ENCODE measurements around the gene TCFL5. TPM values are rescaled to one million over a fixed set of nuclear protein-coding genes. Genes with fewer than 3 reads are reported as not detected.

Gene TCFL5
- total and polyA plus RNA-seq, 2 donors (not counting 3 experiments of a cell fraction or from before 2014, with no cell fraction given): 4.4 to 11.1 TPM

DNA sequence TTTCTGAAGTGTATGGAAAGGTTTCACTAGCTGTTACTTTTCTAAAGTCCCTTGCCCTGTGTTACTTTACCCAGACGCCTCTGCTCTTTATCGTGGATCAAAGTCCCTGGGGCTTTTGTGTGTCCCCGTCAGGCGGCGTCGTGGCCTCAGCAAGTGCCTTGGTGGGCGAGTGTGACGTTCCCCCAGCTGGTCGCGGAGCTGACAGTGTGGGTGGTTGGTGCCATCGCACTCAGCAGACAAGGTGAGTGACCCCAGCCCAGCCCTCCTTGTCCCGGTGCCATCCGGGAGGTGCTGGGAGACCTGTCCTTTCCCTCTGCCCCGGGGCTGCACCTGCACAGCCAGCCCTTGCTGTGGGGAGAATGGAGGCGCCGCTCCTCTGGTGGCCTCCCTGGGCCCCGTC lies 27.3 kb upstream of the TCFL5 start:
- H3K27ac ChIP-seq (ENCODE audit: insufficient read depth, low read depth, low read length): no peak overlapping the region
- H2AFZ ChIP-seq (ENCODE audit: low read depth, low read length): no peak overlapping the region
- intact Hi-C loops (cut with micrococcal nuclease): no loop called here
- no peaks in the 10 kb centered on the region for H3K9me3 ChIP-seq (replicated peaks; ENCODE audit: control insufficient read depth, insufficient read depth, low read length)
- no peaks in the 10 kb centered on the region for H4K20me1 ChIP-seq (replicated peaks; ENCODE audit: control insufficient read depth, extremely low read depth, insufficient read depth, low read length)
- peaks cover 29 to 57% of the 10 kb centered on the region in 2 experiments for H3K36me3 ChIP-seq (ENCODE audit: control insufficient read depth in 2 of 2, extremely low read depth in 1 of 2, insufficient read depth in 2 of 2, low read length in 2 of 2)
- H3K9ac ChIP-seq (replicated peaks; ENCODE audit: extremely low read depth, insufficient read depth, low read length): no peak overlapping the region
- H3K4me2 ChIP-seq (ENCODE audit: insufficient read depth, low read length): no peak overlapping the region
- no peaks in the 10 kb centered on the region for H3K79me2 ChIP-seq (ENCODE audit: control insufficient read depth, insufficient read depth, low read length)
- dilution Hi-C loops (cut with MboI; ENCODE audit: extremely low pct_ligation_motif_present, low sequenced_read_pairs): no loop called here
- DNase-seq (ENCODE audit: low read depth, low spot score) (no peak), FAIRE-seq (no peak)
- H3K9me1 ChIP-seq (replicated peaks; ENCODE audit: control insufficient read depth, extremely low read depth, insufficient read depth, low read length): no peaks in the 10 kb centered on the region
- TF ChIP-seq FOS (IDR thresholded peaks at IDR 0.05; ENCODE audit: borderline replicate concordance, insufficient read depth, low read length) (no peak), POLR2AphosphoS5 (IDR thresholded peaks at IDR 0.05; ENCODE audit: insufficient read depth, low read depth, low read length) (no peak), POLR2A (IDR thresholded peaks at IDR 0.05; ENCODE audit: low read depth, low read length) (no peak), GATA2 (IDR thresholded peaks at IDR 0.05; ENCODE audit: insufficient read depth, insufficient read length, low read depth, low read length) (no peak), EZH2 (IDR thresholded peaks at IDR 0.05; ENCODE audit: borderline replicate concordance, low read depth, low read length, severe bottlenecking) (no peak), JUN (IDR thresholded peaks at IDR 0.05; ENCODE audit: borderline replicate concordance, insufficient read depth, insufficient read length, low read depth) (no peak), MYC (IDR thresholded peaks at IDR 0.05; ENCODE audit: low read depth, low read length) (no peak)
- TF ChIP-seq, protein P1, sequence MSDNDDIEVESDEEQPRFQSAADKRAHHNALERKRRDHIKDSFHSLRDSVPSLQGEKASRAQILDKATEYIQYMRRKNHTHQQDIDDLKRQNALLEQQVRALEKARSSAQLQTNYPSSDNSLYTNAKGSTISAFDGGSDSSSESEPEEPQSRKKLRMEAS (IDR thresholded peaks at IDR 0.05; ENCODE audit: insufficient read depth, insufficient read length): no peak
- TF ChIP-seq, protein P2, sequence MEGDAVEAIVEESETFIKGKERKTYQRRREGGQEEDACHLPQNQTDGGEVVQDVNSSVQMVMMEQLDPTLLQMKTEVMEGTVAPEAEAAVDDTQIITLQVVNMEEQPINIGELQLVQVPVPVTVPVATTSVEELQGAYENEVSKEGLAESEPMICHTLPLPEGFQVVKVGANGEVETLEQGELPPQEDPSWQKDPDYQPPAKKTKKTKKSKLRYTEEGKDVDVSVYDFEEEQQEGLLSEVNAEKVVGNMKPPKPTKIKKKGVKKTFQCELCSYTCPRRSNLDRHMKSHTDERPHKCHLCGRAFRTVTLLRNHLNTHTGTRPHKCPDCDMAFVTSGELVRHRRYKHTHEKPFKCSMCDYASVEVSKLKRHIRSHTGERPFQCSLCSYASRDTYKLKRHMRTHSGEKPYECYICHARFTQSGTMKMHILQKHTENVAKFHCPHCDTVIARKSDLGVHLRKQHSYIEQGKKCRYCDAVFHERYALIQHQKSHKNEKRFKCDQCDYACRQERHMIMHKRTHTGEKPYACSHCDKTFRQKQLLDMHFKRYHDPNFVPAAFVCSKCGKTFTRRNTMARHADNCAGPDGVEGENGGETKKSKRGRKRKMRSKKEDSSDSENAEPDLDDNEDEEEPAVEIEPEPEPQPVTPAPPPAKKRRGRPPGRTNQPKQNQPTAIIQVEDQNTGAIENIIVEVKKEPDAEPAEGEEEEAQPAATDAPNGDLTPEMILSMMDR (IDR thresholded peaks at IDR 0.05; ENCODE audit: extremely low read depth in 1 of 2, insufficient read depth in 1 of 2, low read depth in 1 of 2, low read length in 2 of 2): no peak
- H3K4me1 ChIP-seq (ENCODE audit: control insufficient read depth, extremely low read depth, insufficient read depth, low read length): no peaks in the 10 kb centered on the region
- BruUV-seq (replicated peaks): no TSS peak
- H3K4me3 ChIP-seq (replicated peaks in 1 of 3; ENCODE audit: insufficient read depth in 1 of 3, low read depth in 1 of 3, low read length in 3 of 3): no peak overlapping the region
- ChIA-PET POLR2A (no interaction called here), CTCF (interaction anchor here (4.7 kb wide), 1 partner anchor 14 kb away, joined by 30 read pairs; no protein-coding TSS in a partner anchor)
- no peaks in the 10 kb centered on the region for H3K27me3 ChIP-seq (ENCODE audit: control insufficient read depth in 2 of 2, insufficient read depth in 2 of 2, low read length in 2 of 2)

All from endothelial cell of umbilical vein (primary cell).